ENCODE results near the gene ST3GAL4.

ST3GAL4 gene

GRCh38 chr11:126391970-126392632 is 36.6 kb downstream of the ST3GAL4 start:
- TF ChIP-seq CTCF (IDR thresholded peaks at IDR 0.05) = no peak

- TF ChIP-seq CTCF (IDR thresholded peaks at IDR 0.05) = no peak
Measured at GRCh38 chr11:126392633-126393013, 37.1 kb downstream of the ST3GAL4 start.

GRCh38 chr11:126393143-126393542 is 37.7 kb downstream of the ST3GAL4 start:
- TF ChIP-seq CTCF (IDR thresholded peaks at IDR 0.05) = no peak

GRCh38 chr11:126394036-126394435 is 38.5 kb downstream of the ST3GAL4 start:
- TF ChIP-seq CTCF (IDR thresholded peaks at IDR 0.05) = no peak

- no peak for TF ChIP-seq CTCF (IDR thresholded peaks at IDR 0.05)
Measured at GRCh38 chr11:126396965-126397364, 41.5 kb downstream of the ST3GAL4 start.

- TF ChIP-seq CTCF (IDR thresholded peaks at IDR 0.05) = no peak
Measured at GRCh38 chr11:126398296-126398695, 42.8 kb downstream of the ST3GAL4 start.

GRCh38 chr11:126398721-126399120 is 43.2 kb downstream of the ST3GAL4 start:
- TF ChIP-seq CTCF (IDR thresholded peaks at IDR 0.05) = no peak

GRCh38 chr11:126400019-126400418 is 44.5 kb downstream of the ST3GAL4 start:
- no peak for TF ChIP-seq CTCF (IDR thresholded peaks at IDR 0.05)

All from LNCAP (cell line).